Thymus (tissue), 11 donors: ENCODE results near the gene ABCA5. TPM values are rescaled to one million over a fixed set of nuclear protein-coding genes. Genes with fewer than 3 reads are reported as not detected.
"Not testable (repeated sequence)": the region's sequence is repeated elsewhere in the genome, so short reads cannot be mapped to it uniquely, and the experiment has no call there.

Experiments used
- DNase-seq, 9 donors: peaks; one replicate each; pipeline ENCODE4 v3.0.0-alpha.2; 2013; ENCODE audit warnings: low spot score in 9 of 9, low read depth in 6 of 9, missing footprints in 1 of 9
- H3K27ac ChIP-seq, 2 donors: one replicate each; pipeline ENCODE4 v1.5.1; 2013; ENCODE audit warnings: control low read depth in 1 of 2, low read depth in 1 of 2, low read length in 1 of 2, mild to moderate bottlenecking in 1 of 2, moderate library complexity in 1 of 2
- H3K27me3 ChIP-seq, 2 donors: one replicate each; pipeline ENCODE4 v1.5.1; 2013; ENCODE audit warnings: low read length in 1 of 2; ENCODE audit not compliant: control insufficient read depth in 2 of 2, insufficient read depth in 1 of 2
- H3K36me3 ChIP-seq, 2 donors: one replicate each; pipeline ENCODE4 v1.5.1; 2013; ENCODE audit warnings: low read length in 1 of 2, mild to moderate bottlenecking in 1 of 2, moderate library complexity in 1 of 2; ENCODE audit not compliant: control insufficient read depth in 2 of 2, insufficient read depth in 2 of 2
- H3K4me1 ChIP-seq, 2 donors: one replicate each; pipeline ENCODE4 v1.5.1; 2013; ENCODE audit warnings: low read length in 2 of 2; ENCODE audit not compliant: control insufficient read depth in 2 of 2, insufficient read depth in 2 of 2
- H3K4me3 ChIP-seq, 2 donors: one replicate each; pipeline ENCODE4 v1.5.1; 2013; ENCODE audit warnings: low read length in 2 of 2, control low read depth in 1 of 2, mild to moderate bottlenecking in 1 of 2
- H3K9me3 ChIP-seq, 2 donors: one replicate each; pipeline ENCODE4 v1.5.1; 2013; ENCODE audit warnings: low read length in 1 of 2, mild to moderate bottlenecking in 1 of 2; ENCODE audit not compliant: control insufficient read depth in 2 of 2, insufficient read depth in 1 of 2
- WGBS: extraction: QIAGEN DNeasy Blood & Tissue Kit; methylation state at CpG from one replicate; pipeline ENCODE4 v1.1.7; 2013; 5-methylcytosine and 5-hydroxymethylcytosine counted together
- polyA plus RNA-seq: library from polyadenylated mRNA; stranded (reverse); fragments of 200-250 nt; gene quantifications from one replicate; pipeline ENCODE4 v1.2.3, GENCODE V29; 2013
- total RNA-seq: library from RNA; stranded (reverse); fragments of 120-200 nt; gene quantifications from one replicate; pipeline ENCODE4 v1.2.4, GENCODE V29; 2013
- donor health status: healthy.

Gene ABCA5
- total and polyA plus RNA-seq, 2 donors = 8.3 to 63.1 TPM

- WGBS = 97% methylated on average over 6 of the region's 6 CpGs
- Histone ChIP-seq H3K9me3 (no peaks in the 10 kb centered on the region), H3K36me3 (peaks cover 0 to 5% of the 10 kb centered on the region in 2 donors), H3K4me3 (no peak overlapping the region), H3K27ac (no peak overlapping the region), H3K4me1 (no peaks in the 10 kb centered on the region), H3K27me3 (no peaks in the 10 kb centered on the region)
- no peak for DNase-seq
Observed at GRCh38 chr17:69314246-69315065, 12.5 kb downstream of the ABCA5 start.

GRCh38 chr17:69305177-69305576, 21.8 kb downstream of the ABCA5 start:
- peaks cover 3 to 5% of the 10 kb centered on the region in 2 donors for H3K36me3 ChIP-seq
- no peaks in the 10 kb centered on the region for H3K9me3 ChIP-seq
- 97% methylated on average over 2 of the region's 2 CpGs for WGBS
- no peak overlapping the region for H3K4me3 ChIP-seq
- DNase-seq = no peak
- H3K27ac ChIP-seq = no peak overlapping the region
- H3K27me3 ChIP-seq = no peaks in the 10 kb centered on the region
- H3K4me1 ChIP-seq = no peaks in the 10 kb centered on the region

GRCh38 chr17:69302682-69303081, 24.3 kb downstream of the ABCA5 start:
- 97% methylated on average over 1 of the region's 1 CpG for WGBS
- DNase-seq = no peak
- Histone ChIP-seq H3K27me3 (no peaks in the 10 kb centered on the region), H3K4me1 (no peaks in the 10 kb centered on the region), H3K36me3 (peaks cover 0 to 3% of the 10 kb centered on the region in 2 donors), H3K9me3 (no peaks in the 10 kb centered on the region), H3K27ac (no peak overlapping the region), H3K4me3 (no peak overlapping the region)

GRCh38 chr17:69300222-69300621, 26.7 kb downstream of the ABCA5 start:
- no peak for DNase-seq
- Histone ChIP-seq H3K9me3 (no peaks in the 10 kb centered on the region), H3K36me3 (peaks cover 0 to 3% of the 10 kb centered on the region in 2 donors), H3K27me3 (no peaks in the 10 kb centered on the region), H3K4me3 (no peak overlapping the region), H3K27ac (no peak overlapping the region), H3K4me1 (no peaks in the 10 kb centered on the region)
- 99% methylated on average over 3 of the region's 3 CpGs for WGBS

- not testable (repeated sequence) for H3K4me3 ChIP-seq, H3K27ac ChIP-seq, DNase-seq, H3K36me3 ChIP-seq, H3K4me1 ChIP-seq, H3K9me3 ChIP-seq, H3K27me3 ChIP-seq
- over 99% methylated on average over 3 of the region's 3 CpGs for WGBS
Observed at GRCh38 chr17:69298120-69298722, 28.7 kb downstream of the ABCA5 start.

DNA sequence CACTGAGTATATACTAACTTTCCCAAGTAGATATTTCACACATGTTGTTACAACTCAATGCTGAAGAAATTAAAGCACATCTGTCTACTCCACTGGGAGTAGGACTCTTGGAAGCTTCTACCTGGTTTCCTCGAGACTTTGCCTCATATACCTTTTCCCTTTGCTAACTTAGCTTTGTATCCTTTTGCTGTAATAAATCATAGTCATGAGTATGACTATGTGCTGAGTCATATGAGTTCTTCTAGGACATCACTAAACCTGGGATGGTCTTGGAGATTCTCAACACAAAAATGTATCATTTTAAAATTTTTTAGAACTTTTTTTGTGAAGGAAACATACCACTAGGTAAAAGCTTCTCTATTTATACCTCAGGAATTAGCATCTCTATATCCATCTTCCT, 39.8 kb downstream of the ABCA5 start:
- no peaks in the 10 kb centered on the region for H3K9me3 ChIP-seq
- no peak overlapping the region for H3K4me3 ChIP-seq
- H3K27me3 ChIP-seq = no peaks in the 10 kb centered on the region
- H3K36me3 ChIP-seq = peaks cover 3 to 18% of the 10 kb centered on the region in 2 donors
- 94% methylated on average over 1 of the region's 1 CpG for WGBS
- no peak overlapping the region for H3K27ac ChIP-seq
- no peaks in the 10 kb centered on the region for H3K4me1 ChIP-seq
- no peak for DNase-seq

DNA sequence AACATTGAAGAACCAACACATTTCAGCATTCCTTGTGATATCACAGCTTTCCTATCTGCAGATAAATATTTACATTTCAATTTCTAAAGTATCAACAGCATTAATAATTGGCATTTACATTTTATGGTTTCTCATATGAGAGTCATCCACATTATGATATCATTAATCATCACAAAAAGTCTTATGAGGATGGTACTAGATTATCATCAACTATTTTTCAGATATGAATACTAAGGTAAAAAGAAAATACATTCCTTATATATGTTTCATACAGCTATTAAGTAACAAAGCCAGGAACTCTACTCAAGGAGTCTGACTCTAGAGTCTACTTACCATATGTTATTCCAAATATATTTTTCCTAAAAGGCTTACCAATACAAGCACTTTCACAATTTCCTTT, 40.7 kb downstream of the ABCA5 start:
- H3K27me3 ChIP-seq = no peaks in the 10 kb centered on the region
- no peak for DNase-seq
- peaks cover 3 to 15% of the 10 kb centered on the region in 2 donors for H3K36me3 ChIP-seq
- H3K4me3 ChIP-seq = no peak overlapping the region
- no peaks in the 10 kb centered on the region for H3K4me1 ChIP-seq
- no peaks in the 10 kb centered on the region for H3K9me3 ChIP-seq
- no peak overlapping the region for H3K27ac ChIP-seq

DNA sequence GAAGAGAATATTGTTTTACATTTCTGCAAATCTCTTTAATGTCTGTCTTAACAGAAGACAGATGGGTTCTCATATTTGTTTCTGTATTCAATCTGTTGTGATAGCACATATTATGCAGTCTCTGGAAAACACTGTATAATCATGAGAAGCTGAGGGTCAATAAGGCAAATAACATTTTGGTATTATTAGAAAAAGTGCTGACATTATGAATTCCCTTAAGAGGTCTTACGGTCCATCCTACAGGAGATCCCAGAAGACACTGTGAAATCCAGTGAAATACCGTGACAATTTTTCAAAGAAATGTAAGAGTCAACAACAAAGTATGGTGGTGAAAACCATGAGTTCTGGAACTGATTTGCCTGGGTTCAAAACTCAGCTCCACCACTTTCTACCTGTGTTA, 42.3 kb downstream of the ABCA5 start:
- Histone ChIP-seq H3K36me3 (peaks cover 3 to 15% of the 10 kb centered on the region in 2 donors), H3K4me1 (no peaks in the 10 kb centered on the region), H3K27me3 (no peaks in the 10 kb centered on the region), H3K9me3 (no peaks in the 10 kb centered on the region), H3K27ac (no peak overlapping the region), H3K4me3 (no peak overlapping the region)
- 98% methylated on average over 2 of the region's 2 CpGs for WGBS
- DNase-seq = no peak

GRCh38 chr17:69282002-69282401, 44.9 kb downstream of the ABCA5 start:
- 96% methylated on average over 3 of the region's 3 CpGs for WGBS
- no peak overlapping the region for H3K4me3 ChIP-seq
- peaks cover 0 to 14% of the 10 kb centered on the region in 2 donors for H3K36me3 ChIP-seq
- DNase-seq = no peak
- no peaks in the 10 kb centered on the region for H3K4me1 ChIP-seq
- no peaks in the 10 kb centered on the region for H3K27me3 ChIP-seq
- H3K9me3 ChIP-seq = no peaks in the 10 kb centered on the region
- H3K27ac ChIP-seq = no peak overlapping the region
